ENCODE data around the gene RGS12.

DNA sequence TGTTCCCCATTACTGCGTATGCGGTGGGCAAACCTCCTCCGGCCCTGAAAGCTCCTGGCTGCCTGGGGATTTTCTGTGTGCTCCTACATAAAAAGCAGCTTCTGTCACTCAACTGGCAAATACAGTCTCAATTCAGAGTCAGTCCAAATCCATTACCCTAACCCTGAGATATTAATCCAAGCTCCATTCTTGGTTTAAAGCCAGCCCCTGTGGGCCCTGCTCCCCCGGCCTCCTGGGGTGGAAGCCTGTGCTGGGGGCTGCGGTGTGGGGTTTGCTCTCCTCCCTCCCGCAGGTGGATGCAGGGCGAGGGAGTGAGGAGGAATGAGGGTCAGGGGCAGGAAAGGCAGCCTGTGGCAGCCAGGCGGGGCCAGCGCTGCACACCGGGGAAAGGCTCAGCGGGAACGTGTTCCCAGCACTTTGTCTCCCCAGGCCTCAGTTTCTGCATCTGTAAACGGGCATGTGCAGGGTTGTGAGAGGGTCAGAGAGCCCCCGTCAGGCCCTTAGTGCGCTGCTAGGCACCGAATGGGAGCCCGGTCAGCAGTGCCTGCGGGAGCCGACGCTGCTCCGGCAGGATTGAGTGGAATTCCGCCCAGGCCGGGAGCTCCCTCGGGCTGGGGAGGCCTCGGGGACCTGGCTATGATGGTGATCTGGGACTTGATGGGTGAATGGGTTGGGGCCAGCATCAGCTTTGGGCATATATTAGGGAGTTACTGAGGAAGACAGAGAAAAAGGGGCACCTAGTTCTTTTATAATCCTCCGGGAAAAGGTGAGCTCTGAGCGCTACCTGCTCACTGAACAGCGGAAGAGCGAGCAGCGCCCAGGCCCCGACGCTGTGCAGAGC lies 6.3 kb upstream of the RGS12 start:
- TF ChIP-seq, protein P1, sequence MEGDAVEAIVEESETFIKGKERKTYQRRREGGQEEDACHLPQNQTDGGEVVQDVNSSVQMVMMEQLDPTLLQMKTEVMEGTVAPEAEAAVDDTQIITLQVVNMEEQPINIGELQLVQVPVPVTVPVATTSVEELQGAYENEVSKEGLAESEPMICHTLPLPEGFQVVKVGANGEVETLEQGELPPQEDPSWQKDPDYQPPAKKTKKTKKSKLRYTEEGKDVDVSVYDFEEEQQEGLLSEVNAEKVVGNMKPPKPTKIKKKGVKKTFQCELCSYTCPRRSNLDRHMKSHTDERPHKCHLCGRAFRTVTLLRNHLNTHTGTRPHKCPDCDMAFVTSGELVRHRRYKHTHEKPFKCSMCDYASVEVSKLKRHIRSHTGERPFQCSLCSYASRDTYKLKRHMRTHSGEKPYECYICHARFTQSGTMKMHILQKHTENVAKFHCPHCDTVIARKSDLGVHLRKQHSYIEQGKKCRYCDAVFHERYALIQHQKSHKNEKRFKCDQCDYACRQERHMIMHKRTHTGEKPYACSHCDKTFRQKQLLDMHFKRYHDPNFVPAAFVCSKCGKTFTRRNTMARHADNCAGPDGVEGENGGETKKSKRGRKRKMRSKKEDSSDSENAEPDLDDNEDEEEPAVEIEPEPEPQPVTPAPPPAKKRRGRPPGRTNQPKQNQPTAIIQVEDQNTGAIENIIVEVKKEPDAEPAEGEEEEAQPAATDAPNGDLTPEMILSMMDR (IDR thresholded peaks at IDR 0.05): no peak
- no peak for TF ChIP-seq YY1 (IDR thresholded peaks at IDR 0.05; ENCODE audit: low read depth)

Data from SK-N-SH (cell line).